GM21723 (cell line): ENCODE results near the gene PKLR.

Source experiments
- ATAC-seq: cut with Tn5 transposase; IDR thresholded peaks from one replicate; pipeline ENCODE4 v1.9.1; 2021; ENCODE audit warnings: mild to moderate bottlenecking, moderate library complexity; ENCODE audit not compliant: unreplicated experiment

The PKLR gene

GRCh38 chr1:155286544-155286943 lies 14.7 kb downstream of the PKLR start:
- no peak for ATAC-seq

GRCh38 chr1:155285631-155286044 lies 15.6 kb downstream of the PKLR start:
- ATAC-seq, result no peak

- no peak for ATAC-seq
Observed at GRCh38 chr1:155285063-155285462, 16.2 kb downstream of the PKLR start.

- ATAC-seq, result no peak
Observed at GRCh38 chr1:155284476-155284875, 16.8 kb downstream of the PKLR start.

- no peak for ATAC-seq
Observed at GRCh38 chr1:155282488-155283091, 18.6 kb downstream of the PKLR start.

GRCh38 chr1:155279268-155279667 lies 22.0 kb downstream of the PKLR start:
- no peak for ATAC-seq

- ATAC-seq, result no peak
Observed at GRCh38 chr1:155278689-155279160, 22.5 kb downstream of the PKLR start.

GRCh38 chr1:155277902-155278688 lies 23.1 kb downstream of the PKLR start:
- no peak for ATAC-seq

- peak; percentile 62 for ATAC-seq
Observed at GRCh38 chr1:155277070-155277901, 24.0 kb downstream of the PKLR start, which contains the start of gene HCN3. Gene HCN3 (plus strand): TSS chr1:155277463. CDS start chr1:155277591, 128 bp downstream.

GRCh38 chr1:155273343-155274245 lies 27.6 kb downstream of the PKLR start, which contains the start of gene CLK2:
Gene CLK2 (minus strand): TSS chr1:155273504. CDS start chr1:155270977, 2,527 bp downstream.
- ATAC-seq, result peak; percentile 77

GRCh38 chr1:155272466-155273342 lies 28.5 kb downstream of the PKLR start:
- peak; percentile 34 for ATAC-seq

GRCh38 chr1:155269381-155269780 lies 31.9 kb downstream of the PKLR start:
- ATAC-seq, result no peak

GRCh38 chr1:155268630-155269029 lies 32.6 kb downstream of the PKLR start:
- ATAC-seq, result no peak

- ATAC-seq, result no peak
Observed at GRCh38 chr1:155267373-155267772, 33.9 kb downstream of the PKLR start.

GRCh38 chr1:155266553-155266952 lies 34.7 kb downstream of the PKLR start:
- no peak for ATAC-seq

GRCh38 chr1:155263067-155263466 lies 38.2 kb downstream of the PKLR start:
- ATAC-seq, result no peak

GRCh38 chr1:155261852-155262673 lies 39.2 kb downstream of the PKLR start, which contains the start of gene SCAMP3:
Gene SCAMP3 (minus strand): TSS chr1:155262360. CDS start chr1:155262151, 209 bp downstream.
- ATAC-seq, result peak; percentile 85

- ATAC-seq, result peak; percentile 11
Observed at GRCh38 chr1:155261493-155261851, 39.8 kb downstream of the PKLR start.
